Measurements from ENCODE around the gene NR3C2. TPM values are rescaled to one million over a fixed set of nuclear protein-coding genes. Genes with fewer than 3 reads are reported as not detected.

Gene NR3C2
- total RNA-seq, 1 donor from 2014 or later: 2.5 TPM

- H3K9me3 Mint-ChIP-seq (ENCODE audit: unreplicated experiment): no peaks in the 10 kb centered on the region
- DNase-seq (ENCODE audit: low read depth) (no peak), FAIRE-seq (no peak)
- H4K20me1 ChIP-seq (ENCODE audit: insufficient read depth, low read length): no peaks in the 10 kb centered on the region
- no peak overlapping the region for H3K4me2 ChIP-seq (ENCODE audit: low read length)
- H3K4me1 Mint-ChIP-seq (ENCODE audit: low read depth, unreplicated experiment): no peaks in the 10 kb centered on the region
- H3K27me3 ChIP-seq (ENCODE audit: insufficient read depth, low read length): no peaks in the 10 kb centered on the region
- H3K79me2 ChIP-seq (ENCODE audit: insufficient read depth, low read length): no peaks in the 10 kb centered on the region
- H3K4me1 ChIP-seq (ENCODE audit: insufficient read depth, low read length): no peaks in the 10 kb centered on the region
- H3K9ac ChIP-seq (ENCODE audit: low read length): no peak overlapping the region
- H3K4me3 ChIP-seq (ENCODE audit: insufficient read depth, low read depth, low read length): no peak overlapping the region
- no peaks in the 10 kb centered on the region for H3K9me3 ChIP-seq (ENCODE audit: insufficient read depth, low read depth, low read length)
- no peaks in the 10 kb centered on the region for H3K36me3 ChIP-seq (ENCODE audit: insufficient read depth, low read length)
- TF ChIP-seq CTCF (IDR thresholded peaks at IDR 0.05; ENCODE audit: insufficient read depth, low read depth, low read length) (no peak), EZH2 (IDR thresholded peaks at IDR 0.05; ENCODE audit: insufficient read depth, low read length) (no peak)
- no peak overlapping the region for H3K27ac ChIP-seq (ENCODE audit: low read depth, low read length)
- no peak overlapping the region for H3K4me3 Mint-ChIP-seq (ENCODE audit: unreplicated experiment)
- no peak overlapping the region for H3K27ac Mint-ChIP-seq (ENCODE audit: unreplicated experiment)
- H3K27me3 Mint-ChIP-seq (ENCODE audit: low read depth, unreplicated experiment): no peaks in the 10 kb centered on the region
- H2AFZ ChIP-seq (ENCODE audit: low read depth, low read length): no peak overlapping the region
- H3K36me3 Mint-ChIP-seq (ENCODE audit: low read depth, unreplicated experiment): no peaks in the 10 kb centered on the region
Observed at GRCh38 chr4:148405161-148405893, 36.9 kb downstream of the NR3C2 start.

- H3K27ac ChIP-seq (ENCODE audit: low read depth, low read length): no peak overlapping the region
Observed at GRCh38 chr4:148398988-148399387, 43.2 kb downstream of the NR3C2 start.

More at GRCh38 chr4:148398988-148399387, 43.2 kb downstream of the NR3C2 start:
- no peak overlapping the region for H3K9ac ChIP-seq (ENCODE audit: low read length)
- no peaks in the 10 kb centered on the region for H3K9me3 Mint-ChIP-seq (ENCODE audit: unreplicated experiment)
- H3K36me3 Mint-ChIP-seq (ENCODE audit: low read depth, unreplicated experiment): no peaks in the 10 kb centered on the region
- H3K4me3 ChIP-seq (ENCODE audit: insufficient read depth, low read depth, low read length): no peak overlapping the region
- no peak overlapping the region for H2AFZ ChIP-seq (ENCODE audit: low read depth, low read length)
- no peaks in the 10 kb centered on the region for H3K27me3 Mint-ChIP-seq (ENCODE audit: low read depth, unreplicated experiment)
- TF ChIP-seq CTCF (IDR thresholded peaks at IDR 0.05; ENCODE audit: insufficient read depth, low read depth, low read length) (no peak), EZH2 (IDR thresholded peaks at IDR 0.05; ENCODE audit: insufficient read depth, low read length) (no peak)
- H3K4me1 Mint-ChIP-seq (ENCODE audit: low read depth, unreplicated experiment): no peaks in the 10 kb centered on the region
- no peaks in the 10 kb centered on the region for H3K79me2 ChIP-seq (ENCODE audit: insufficient read depth, low read length)
- no peak for DNase-seq (ENCODE audit: low read depth)
- no peaks in the 10 kb centered on the region for H3K9me3 ChIP-seq (ENCODE audit: insufficient read depth, low read depth, low read length)
- no peaks in the 10 kb centered on the region for H3K27me3 ChIP-seq (ENCODE audit: insufficient read depth, low read length)
- H3K36me3 ChIP-seq (ENCODE audit: insufficient read depth, low read length): no peaks in the 10 kb centered on the region
- H3K4me3 Mint-ChIP-seq (ENCODE audit: unreplicated experiment): no peak overlapping the region
- H4K20me1 ChIP-seq (ENCODE audit: insufficient read depth, low read length): no peaks in the 10 kb centered on the region
- no peak for FAIRE-seq
- no peak overlapping the region for H3K4me2 ChIP-seq (ENCODE audit: low read length)
- no peaks in the 10 kb centered on the region for H3K4me1 ChIP-seq (ENCODE audit: insufficient read depth, low read length)
- H3K27ac Mint-ChIP-seq (ENCODE audit: unreplicated experiment): no peak overlapping the region
